K562 (cell line): Measurements from ENCODE around the gene CHCHD6. TPM values are rescaled to one million over a fixed set of nuclear protein-coding genes. Genes with fewer than 3 reads are reported as not detected.
A peak's percentile ranks its signal among the peaks of the same experiment; 100 is the strongest.

Source experiments
- CREB3 ChIP-seq: fragments of 450-650 bp; conservative IDR thresholded peaks from 2 replicates; pipeline ENCODE4 v1.6.1; 2016; ENCODE audit warnings: missing genetic modification characterization, low read depth, mild to moderate bottlenecking, missing compliant biosample characterization, moderate library complexity
- DNMT1 ChIP-seq: fragments of 450-650 bp; IDR thresholded peaks from 2 replicates; pipeline ENCODE4 v1.6.1; 2016; ENCODE audit warnings: antibody characterized with exemption, mild to moderate bottlenecking
- KAT7 ChIP-seq: sonication (generic); formaldehyde crosslinking; IDR thresholded peaks from 2 replicates; pipeline ENCODE4 v1.8.0; 2022; ENCODE audit warnings: missing genetic modification reagents, mild to moderate bottlenecking, borderline replicate concordance
- MCM7 ChIP-seq, 2 experiments: fragments of 450-650 bp; IDR thresholded peaks; 2 replicates each; pipeline ENCODE4 v1.6.1; 2016 to 2018
- MGA ChIP-seq: fragments of 450-650 bp; IDR thresholded peaks from 2 replicates; pipeline ENCODE4 v1.6.1; 2016; ENCODE audit warnings: mild to moderate bottlenecking, moderate library complexity
- MNT ChIP-seq, 2 experiments: fragments of 450-650 bp; conservative IDR thresholded peaks; 2 replicates each; pipeline ENCODE4 v1.6.1; 2017; ENCODE audit warnings: mild to moderate bottlenecking in 2 of 2, moderate library complexity in 2 of 2
- USF2 ChIP-seq: sonication (generic); formaldehyde crosslinking; IDR thresholded peaks from 2 replicates; pipeline ENCODE4 v1.5.0; 2020; ENCODE audit warnings: missing genetic modification reagents
- ZNF23 ChIP-seq: fragments of 250-450 bp; sonication (Bioruptor Pico); IDR thresholded peaks from 2 replicates; pipeline ENCODE4 v1.4.0; 2020; ENCODE audit warnings: mild to moderate bottlenecking
- ZNF79 ChIP-seq: fragments of 250-450 bp; sonication (Bioruptor Pico); IDR thresholded peaks from 2 replicates; pipeline ENCODE4 v1.4.0; 2020; ENCODE audit warnings: low read depth, mild to moderate bottlenecking, moderate library complexity
- polyA plus RNA-seq, 8 experiments: library from polyadenylated mRNA; depleted of rRNA in 4 of 8; stranded (reverse) in 5 of 8; unstranded in 3 of 8; fragments of >200 nt; fragmentation: Nextera tagmentation in 2 of 8; fragmentation: Illumina TruSeq in 1 of 8; extraction: Ambion mirVana in 2 of 8; extraction: Trizol in 1 of 8; gene quantifications; 2 replicates each; pipeline versions ENCODE4 v1.2.1 to v1.2.3, GENCODE V29; 2011 to 2014; ENCODE audit warnings: inconsistent platforms in 1 of 8, missing spikeins in 1 of 8
- total RNA-seq, 7 experiments: library from RNA; depleted of rRNA in 6 of 7; stranded (reverse); fragments of >200 nt in 6 of 7; fragmentation: Illumina TruSeq in 2 of 7; extraction: Trizol in 2 of 7; gene quantifications; 2 replicates each; pipeline versions ENCODE4 v1.2.1 to v1.2.3, GENCODE V29; 2011 to 2021; ENCODE audit warnings: low replicate concordance in 1 of 7

CHCHD6 gene
- total and polyA plus RNA-seq, 9 of the 15 experiments (the other 6 are each of a cell fraction or from before 2014, with no cell fraction given), result 4.6 to 18.6 (median 10.9) TPM

- TF ChIP-seq MGA, result peak; percentile 73
- no peak for TF ChIP-seq ZNF79 (CRISPR knock-in tag)
- TF ChIP-seq CREB3 (tag), result no peak; the same call in none of the 2 replicates
- no peak for TF ChIP-seq KAT7 (CRISPR knock-in tag)
- TF ChIP-seq USF2 (CRISPR knock-in tag), result no peak
- TF ChIP-seq DNMT1, result no peak
- TF ChIP-seq ZNF23 (CRISPR knock-in tag), result no peak
- TF ChIP-seq MNT (conservative IDR thresholded peaks at IDR 0.05), result peak in 1 of 2 experiments; percentile 64; a peak in 1 of 4 replicates
- TF ChIP-seq MCM7 (IDR thresholded peaks at IDR 0.05), result no peak
Measured at GRCh38 chr3:126911162-126912026, 207.4 kb downstream of the CHCHD6 start (continued).
